Erythroblast (primary cell): Measurements from ENCODE around the gene PWWP2B.

Experiments used
- DNase-seq, 2 experiments: peaks; one replicate each; lab custom pipeline; 2025; lab: John Stamatoyannopoulos, UW
- GATA1 ChIP-seq: IDR thresholded peaks from 2 replicates; pipeline ENCODE4 v1.6.1; 2011; ENCODE audit warnings: low read depth, mild to moderate bottlenecking, control low read depth, low read length, moderate library complexity
- POLR2A ChIP-seq: IDR thresholded peaks from 2 replicates; pipeline ENCODE4 v1.6.1; 2011; ENCODE audit warnings: mild to moderate bottlenecking, low read length

PWWP2B gene

DNA sequence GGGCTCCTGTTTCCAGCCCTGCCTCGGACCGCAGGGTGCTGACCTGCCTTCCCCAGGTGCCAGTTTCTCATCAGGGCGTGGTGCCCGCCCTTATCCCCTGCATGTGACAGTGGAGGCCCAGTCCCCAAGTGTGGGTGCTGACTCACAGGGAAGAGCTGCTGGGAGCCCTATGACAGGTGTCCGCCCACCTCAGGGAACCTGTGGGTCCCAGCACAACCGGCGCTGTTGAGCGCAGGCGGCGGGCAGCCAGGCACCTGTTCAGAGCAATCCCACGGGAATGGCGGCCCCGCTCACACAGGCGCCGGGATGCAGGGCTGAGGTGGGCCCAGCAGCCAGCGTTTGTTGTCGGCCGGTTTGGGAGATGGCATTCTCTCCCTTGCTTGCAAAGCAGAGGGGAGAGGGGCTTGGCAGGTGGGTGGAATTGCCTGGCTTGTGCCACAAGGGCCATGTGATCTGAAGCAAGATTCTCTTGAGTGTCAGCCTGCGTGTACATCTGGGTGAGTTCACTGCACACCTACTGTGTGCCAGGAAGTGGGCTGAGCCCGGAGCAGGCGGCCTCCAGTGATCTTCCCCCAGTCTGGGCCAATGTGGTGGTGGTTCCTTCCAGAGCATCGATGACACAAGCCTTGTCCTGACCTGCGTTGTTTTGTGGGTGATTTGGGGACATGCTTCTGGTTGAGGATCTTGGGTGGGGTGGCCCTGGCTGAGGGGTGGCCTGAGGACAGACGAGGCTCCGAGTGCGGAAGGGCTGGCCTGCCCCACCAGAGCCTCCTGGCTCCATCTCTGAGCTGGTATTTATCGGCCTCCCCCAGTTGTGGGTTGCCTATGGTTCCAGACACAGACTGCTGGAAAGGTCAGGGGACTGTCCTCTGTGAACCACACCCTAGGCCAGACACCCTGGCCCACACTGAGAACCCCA lies 2.4 kb downstream of the PWWP2B start:
- no peak for DNase-seq
- TF ChIP-seq POLR2A, result no peak
- no peak for TF ChIP-seq GATA1

DNA sequence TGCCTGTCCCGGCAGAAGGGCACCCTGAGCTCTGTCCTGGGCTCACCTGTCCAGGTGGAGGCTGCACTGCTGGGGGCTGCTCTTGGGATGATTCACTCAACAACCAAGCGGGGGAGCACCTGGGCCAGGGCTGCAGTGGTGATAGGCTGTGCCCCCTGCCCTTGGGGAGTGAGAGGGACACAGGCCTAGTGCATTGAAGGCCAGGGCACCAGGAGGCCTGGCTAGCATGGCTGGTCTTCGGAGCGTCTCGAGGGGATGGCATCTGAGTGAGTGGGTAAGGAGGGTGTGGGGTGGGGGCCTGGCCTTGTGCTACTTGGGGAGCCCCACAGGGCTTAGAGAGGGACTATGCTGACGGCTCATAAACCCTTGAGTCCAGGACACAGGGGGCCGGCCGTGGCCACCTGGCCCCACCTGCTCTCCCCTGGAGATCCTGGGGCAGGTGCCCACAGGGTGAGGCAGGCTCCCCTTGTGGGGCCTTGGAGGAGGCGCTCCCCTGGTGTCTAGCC lies 3.1 kb downstream of the PWWP2B start:
- TF ChIP-seq POLR2A (no peak), GATA1 (no peak)
- no peak for DNase-seq

DNA sequence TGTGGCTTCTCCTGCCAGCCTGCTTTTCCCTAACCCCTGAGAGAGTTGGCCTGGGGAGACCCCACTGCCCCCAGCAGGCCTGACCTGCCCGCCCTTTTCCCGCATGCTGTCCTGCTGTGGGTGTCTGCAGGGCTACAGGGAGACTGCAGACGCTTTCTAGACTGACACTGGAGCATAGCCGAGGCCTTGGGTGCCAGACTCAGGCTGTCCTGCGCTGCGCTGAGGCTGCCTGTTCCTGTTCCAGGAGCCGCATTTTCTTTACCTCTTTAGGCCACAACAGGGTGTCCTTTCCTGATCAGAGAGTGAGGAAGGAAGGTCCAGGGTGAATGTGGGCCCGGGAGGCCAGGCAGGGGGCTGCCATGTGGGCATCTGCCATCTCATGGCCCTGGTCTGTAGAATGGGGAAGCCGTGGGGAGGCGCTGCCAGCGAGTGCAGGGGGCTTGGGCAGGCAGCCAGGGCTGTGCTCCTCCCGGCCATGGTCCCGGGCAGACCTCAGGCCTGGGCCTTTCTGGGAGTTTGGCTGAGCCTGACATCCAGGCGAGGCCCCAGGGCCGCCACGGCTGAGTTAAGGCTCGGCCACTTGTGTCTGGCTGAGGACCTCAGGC lies 3.6 kb downstream of the PWWP2B start:
- TF ChIP-seq GATA1, result no peak
- TF ChIP-seq POLR2A, result no peak
- no peak for DNase-seq

DNA sequence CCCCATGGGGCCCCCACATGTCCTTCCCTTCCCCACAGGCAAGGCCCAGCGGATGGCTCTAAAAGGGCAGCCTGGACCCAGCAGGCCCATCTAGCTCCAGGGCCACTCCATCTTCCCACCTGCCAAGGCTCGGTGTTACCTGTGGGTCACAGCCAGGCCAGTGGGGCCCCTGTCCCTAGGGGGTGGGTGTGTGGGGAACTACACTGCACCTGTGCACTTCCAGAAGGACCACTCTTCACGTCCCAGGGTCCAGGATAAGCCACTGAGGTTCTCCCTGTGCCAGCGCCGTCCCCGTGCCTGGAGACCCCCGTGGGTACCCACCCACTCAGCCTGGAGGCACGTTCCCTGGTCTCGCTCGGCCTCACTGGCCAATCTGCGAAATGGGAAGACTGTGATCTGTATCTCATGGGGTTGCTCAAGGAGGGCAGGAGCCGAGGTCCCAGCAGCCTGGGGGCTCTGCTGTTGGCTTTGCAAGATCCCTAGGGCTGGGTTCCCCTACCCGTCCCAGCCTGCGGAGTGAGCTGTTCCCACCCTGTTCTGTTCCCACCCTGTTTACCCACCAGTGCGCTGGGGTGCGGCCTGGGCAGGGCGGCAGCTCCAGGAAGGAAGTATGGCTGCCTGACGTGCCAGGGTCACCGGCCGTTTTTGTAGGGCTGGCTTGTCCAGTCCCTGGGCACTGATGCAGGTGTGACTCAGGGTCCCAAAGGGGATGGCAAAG lies 4.6 kb downstream of the PWWP2B start:
- TF ChIP-seq GATA1 (no peak), POLR2A (no peak)
- DNase-seq, result no peak

DNA sequence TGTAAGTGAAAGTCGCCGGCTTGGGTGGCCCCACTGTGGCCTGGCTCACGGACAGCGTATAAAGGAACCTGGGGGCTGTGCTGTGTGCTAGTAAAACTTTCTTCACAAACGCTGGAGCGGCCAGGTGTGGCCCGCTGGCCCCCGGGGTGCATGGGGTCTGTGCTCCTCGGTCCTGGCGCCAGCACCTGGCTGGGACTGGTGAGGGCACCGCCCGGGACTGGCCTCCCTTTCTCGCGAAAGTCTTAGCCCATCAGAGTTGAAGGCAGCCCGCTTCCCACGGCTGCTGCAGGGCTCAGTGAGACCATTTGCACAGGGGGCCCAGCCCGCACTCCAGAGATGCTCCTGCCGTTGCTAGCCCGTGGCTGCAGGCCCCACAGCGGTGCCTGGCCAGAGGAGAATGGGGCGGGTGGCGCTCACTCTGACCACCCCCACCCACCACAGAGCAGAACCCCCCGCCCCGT lies 5.8 kb downstream of the PWWP2B start:
- no peak for DNase-seq
- TF ChIP-seq GATA1 (no peak), POLR2A (no peak)

DNA sequence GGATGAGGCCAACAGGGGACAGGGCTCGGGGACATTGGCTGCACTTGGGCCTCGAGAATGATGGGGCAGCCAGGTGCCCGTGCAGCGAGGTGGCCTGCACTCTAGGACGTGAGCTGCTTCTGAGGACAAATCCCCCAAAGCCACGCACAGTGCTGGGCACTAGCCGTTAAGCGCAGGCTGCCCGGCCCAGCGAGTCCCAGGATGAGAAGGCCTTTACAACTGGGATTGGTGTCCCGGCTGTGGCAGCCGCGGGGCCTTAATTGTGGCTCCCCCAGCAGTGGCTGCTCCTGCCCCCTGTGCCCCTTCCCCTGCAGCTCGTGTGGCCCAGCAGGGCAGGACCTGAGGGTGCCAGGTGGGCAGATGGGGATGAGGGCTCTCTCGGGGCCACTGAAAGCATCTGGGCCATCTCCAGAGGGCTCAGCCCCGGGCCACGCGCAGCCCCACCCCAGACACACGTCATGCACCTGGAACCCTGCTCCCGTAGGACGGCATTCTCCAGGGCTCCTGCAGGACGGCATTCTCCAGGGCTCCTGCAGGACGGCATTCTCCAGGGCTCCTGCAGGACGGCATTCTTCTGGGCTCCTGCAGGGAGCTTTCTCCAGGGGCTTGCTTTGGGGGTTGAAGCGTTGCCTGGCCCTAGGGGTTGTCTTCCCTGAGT lies 6.6 kb downstream of the PWWP2B start:
- DNase-seq, result no peak
- TF ChIP-seq GATA1 (no peak), POLR2A (no peak)

DNA sequence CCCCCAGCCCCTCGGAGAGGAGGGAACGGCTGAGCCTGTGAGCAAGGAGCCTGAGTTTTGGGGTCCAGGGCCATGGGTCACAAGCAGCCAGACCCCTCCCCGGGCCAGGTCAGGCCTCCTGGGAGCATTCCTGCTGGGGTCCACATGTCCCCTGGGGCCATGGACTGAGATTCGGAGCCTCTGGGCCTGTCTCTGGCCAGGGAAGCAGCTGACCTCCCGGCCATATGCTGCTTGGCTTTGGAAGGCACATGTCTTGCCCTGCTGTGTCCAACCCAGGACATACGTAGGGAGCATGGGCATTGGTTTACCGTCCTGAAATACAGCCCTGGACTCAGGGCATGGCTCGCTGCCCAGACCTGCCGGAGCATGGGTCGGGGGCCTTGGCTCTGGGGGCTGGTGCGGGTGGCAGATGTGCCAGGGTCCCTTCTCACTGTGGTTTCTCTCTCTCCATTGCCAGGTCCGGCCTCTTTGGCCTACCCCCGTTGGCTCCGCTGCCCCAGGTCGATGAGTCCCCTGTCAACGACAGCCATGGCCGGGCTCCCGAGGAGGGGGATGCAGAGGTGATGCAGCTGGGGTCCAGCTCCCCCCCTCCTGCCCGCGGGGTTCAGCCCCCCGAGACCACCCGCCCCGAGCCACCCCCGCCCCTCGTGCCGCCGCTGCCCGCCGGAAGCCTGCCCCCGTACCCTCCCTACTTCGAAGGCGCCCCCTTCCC lies 7.3 kb downstream of the PWWP2B start:
- no peak for DNase-seq
- TF ChIP-seq POLR2A, result no peak

DNA sequence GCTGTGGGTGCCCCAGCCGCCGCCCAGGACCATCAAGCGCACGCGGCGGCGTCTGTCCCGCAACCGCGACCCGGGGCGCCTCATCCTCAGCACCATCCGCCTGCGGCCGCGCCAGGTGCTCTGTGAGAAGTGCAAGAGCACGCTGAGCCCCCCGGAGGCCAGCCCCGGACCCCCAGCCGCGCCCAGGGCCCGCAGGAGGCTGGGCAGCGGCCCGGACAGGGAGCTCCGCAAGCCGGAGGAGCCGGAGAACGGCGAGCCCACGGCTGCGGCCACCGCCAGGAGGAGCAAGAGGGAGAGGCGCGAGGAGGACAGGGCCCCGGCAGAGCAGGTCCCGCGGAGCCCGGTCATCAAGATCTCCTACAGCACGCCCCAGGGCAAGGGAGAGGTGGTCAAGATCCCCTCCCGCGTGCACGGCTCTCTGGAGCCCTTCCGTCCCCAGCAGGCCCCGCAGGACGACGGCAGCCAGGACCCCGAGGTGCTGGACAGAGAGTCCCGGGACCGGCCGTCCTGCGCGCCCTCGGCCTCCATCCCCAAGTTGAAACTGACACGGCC lies 8.0 kb downstream of the PWWP2B start:
- TF ChIP-seq POLR2A, result no peak
- no peak for TF ChIP-seq GATA1
- DNase-seq, result no peak

DNA sequence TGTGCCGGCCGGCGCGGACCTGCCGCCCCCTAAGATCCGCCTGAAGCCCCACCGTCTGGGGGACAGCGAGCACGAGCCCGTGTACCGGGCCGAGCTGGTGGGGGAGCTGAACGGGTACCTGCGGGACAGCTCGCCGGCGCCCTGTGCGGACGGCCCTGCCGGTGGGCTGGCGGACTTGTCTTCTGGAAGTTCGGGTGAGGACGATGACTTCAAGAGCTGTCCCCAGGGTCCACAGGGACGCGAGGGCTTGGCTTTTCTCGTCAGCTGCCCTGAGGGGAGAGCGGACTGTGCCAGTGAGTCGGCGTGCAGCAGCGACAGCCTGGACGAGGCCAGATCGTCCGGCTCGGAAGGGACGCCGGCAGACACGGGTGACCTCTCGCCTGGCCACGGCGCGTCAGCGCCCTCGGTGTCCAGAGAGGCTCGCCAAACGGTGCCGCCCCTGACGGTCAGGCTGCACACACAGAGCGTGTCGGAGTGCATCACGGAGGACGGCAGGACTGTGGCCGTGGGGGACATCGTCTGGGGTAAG lies 8.5 kb downstream of the PWWP2B start:
- TF ChIP-seq GATA1 (no peak), POLR2A (no peak)
- DNase-seq, result no peak

DNA sequence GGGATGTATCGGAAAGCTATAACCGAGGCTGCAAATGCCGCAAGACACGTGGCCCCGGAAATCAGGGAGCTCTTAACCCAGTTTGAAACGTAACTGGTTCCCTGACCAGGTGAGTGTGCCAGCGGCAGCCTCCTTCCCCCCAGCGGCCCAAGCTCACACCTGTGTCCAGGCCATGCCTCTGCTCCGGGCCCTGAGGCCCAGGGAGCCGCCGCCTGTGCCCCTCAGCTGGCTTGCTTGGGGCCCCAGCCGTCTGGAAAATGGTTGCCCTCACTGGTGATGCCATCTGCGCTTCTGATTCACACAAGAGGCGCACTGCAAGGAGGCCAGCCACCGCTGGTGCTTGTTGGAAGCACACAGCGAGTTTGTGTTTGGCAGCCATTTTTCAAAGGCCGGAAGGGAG lies 9.2 kb downstream of the PWWP2B start:
- no peak for TF ChIP-seq POLR2A
- TF ChIP-seq GATA1, result no peak
- DNase-seq, result no peak

DNA sequence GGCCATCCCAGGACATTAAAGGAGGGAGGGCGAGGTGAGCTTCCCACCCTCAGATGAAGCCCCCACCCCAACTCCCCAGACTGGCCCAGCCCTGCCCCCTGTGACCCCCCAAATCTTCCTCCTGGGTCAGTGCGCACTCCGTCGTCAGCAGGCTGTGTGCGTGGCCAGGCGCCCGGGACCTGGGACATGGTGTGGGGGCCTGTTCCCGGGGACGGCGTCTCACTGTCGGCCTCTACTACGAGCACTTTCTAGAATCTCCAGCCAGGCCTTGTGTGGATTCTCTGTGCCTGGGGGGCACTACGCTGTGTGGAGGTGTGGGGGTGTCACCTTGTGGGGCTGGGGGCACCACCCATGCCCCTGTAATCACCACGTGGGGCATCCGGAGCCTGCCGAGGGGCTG lies 9.8 kb downstream of the PWWP2B start:
- no peak for DNase-seq

DNA sequence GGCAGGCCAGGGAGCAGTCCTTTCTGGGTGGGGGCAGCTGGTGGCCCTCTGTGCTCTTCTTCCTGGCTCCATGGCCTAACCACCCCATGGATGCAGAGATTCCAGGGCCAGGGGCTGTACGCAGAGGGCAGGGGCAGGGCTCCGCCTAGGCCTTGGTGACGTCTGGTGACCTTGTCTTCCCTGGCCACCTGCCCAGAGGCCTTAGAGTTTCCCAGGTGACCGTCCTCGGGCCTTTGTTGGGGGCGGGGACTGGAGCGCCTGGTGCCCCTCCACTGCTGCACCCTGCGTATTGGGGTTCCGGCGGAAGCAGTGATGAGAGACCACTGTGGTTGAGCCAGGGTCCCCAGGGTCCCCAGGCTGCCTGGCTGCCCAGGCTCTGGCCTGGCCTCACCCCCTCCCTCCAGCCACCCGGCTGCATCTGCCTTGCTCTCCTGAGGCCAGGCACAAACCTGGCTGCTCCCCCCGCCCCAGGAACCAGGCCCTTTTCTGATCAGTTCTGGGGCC lies 10.3 kb downstream of the PWWP2B start:
- TF ChIP-seq POLR2A (no peak), GATA1 (no peak)
- DNase-seq, result no peak

More for the DNA sequence above, 9.8 kb downstream of the PWWP2B start:
- TF ChIP-seq POLR2A (no peak), GATA1 (no peak)
